Measurements from ENCODE around the gene NFS1. TPM values are rescaled to one million over a fixed set of nuclear protein-coding genes. Genes with fewer than 3 reads are reported as not detected.
"Not testable (repeated sequence)": the region's sequence is repeated elsewhere in the genome, so short reads cannot be mapped to it uniquely, and the experiment has no call there.

Gene NFS1
- total RNA-seq, 4 donors from 2014 or later = 25.3 to 63.3 (median 32.7) TPM

DNA sequence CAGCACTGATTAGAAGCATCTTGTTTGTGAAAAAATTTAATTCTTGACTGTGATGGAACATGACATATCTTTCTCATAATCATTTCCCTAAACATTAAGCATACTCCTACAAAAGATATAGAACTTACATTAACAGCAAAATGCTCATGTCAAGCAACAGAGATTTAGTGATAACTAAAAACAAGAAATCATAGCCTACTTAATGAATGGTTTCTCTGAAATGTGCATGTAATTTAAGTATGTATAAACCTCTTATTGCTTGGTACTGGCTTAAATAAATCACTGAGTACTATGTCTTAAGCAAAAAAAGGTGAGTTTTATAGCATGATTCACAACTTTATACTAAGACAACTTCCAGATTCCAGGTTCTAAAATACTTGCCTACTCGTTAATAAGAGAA lies 9.3 kb upstream of the NFS1 start:
- Histone ChIP-seq H3K4me3 (no peak overlapping the region), H3K27ac (replicated peaks in 1 of 4) (no peak overlapping the region), H3K9me3 (no peaks in the 10 kb centered on the region), H3K4me1 (peaks cover 16 to 42% (median 41%) of the 10 kb centered on the region in 4 donors), H3K36me3 (peaks cover 41 to 99% (median 86%) of the 10 kb centered on the region in 4 donors), H3K27me3 (no peaks in the 10 kb centered on the region)
- DNase-seq (ENCODE audit: extremely low spot score) = no peak
- intact Hi-C loops (cut with DNase I) = loop anchor here (10.0 kb wide), 1 partner anchor 176 kb away; no protein-coding TSS in a partner anchor
- 42% methylated on average over 1 of the region's 1 CpG for whole genome bisulfite sequencing
- TF ChIP-seq POLR2AphosphoS5 (IDR thresholded peaks at IDR 0.05) (no peak), CTCF (IDR thresholded peaks at IDR 0.05) (no peak), POLR2A (IDR thresholded peaks at IDR 0.05; ENCODE audit: low read depth) (no peak)

DNA sequence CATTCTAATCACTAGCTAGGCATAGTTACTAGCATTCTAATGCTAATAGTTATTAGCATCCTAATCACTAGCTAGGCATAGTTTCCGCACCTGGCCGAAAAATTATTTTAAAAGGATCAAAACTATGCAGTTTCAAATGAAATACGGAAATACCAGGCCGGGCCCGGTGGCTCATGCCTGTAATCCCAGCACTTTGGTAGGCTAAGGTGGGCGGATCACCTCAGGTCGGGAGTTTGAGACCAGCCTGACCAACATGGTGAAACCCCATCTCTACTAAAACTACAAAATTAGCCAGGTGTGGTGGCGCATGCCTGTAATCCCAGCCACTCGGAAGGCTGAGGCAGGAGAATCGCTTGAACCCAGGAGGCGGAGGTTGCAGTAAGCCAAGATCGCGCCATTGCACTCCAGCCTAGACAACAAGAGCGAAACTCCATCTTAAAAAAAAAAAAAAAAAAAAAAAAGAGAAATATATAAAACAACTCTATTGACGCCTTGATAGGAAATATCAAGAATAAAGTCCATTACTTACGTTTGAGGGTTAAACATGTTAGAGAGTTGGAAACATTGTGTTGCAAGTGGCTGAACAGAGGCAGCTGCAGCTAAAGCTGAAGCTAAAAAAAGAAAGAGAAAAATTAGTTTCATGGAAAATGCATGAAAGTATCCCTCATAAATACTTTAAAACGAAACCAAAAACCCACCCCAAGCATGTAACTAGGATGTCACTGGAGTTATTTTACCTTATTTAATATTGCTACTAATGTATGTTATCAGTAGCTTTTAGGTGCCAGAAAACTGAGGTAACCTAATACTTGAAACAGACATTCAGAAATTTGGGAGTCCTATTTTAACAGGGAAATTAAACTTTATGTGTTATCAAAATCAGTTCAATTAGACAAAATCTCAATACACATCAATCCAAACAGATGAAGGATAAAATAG lies 7.7 kb upstream of the NFS1 start:
- H3K27ac ChIP-seq (replicated peaks in 1 of 4); H3K27me3 ChIP-seq; H3K9me3 ChIP-seq; DNase-seq (ENCODE audit: extremely low spot score); H3K4me3 ChIP-seq: not testable (repeated sequence)
- peaks cover 13 to 42% (median 38%) of the 10 kb centered on the region in 4 donors for H3K4me1 ChIP-seq
- intact Hi-C loops (cut with DNase I) = loop anchor here (10.0 kb wide), 1 partner anchor 178 kb away; no protein-coding TSS in a partner anchor
- H3K36me3 ChIP-seq = peaks cover 41 to 99% (median 86%) of the 10 kb centered on the region in 4 donors
- 90% methylated on average over 17 of the region's 17 CpGs for WGBS

- peaks cover 6 to 40% (median 29%) of the 10 kb centered on the region in 4 donors for H3K4me1 ChIP-seq
- 81% methylated on average over 11 of the region's 11 CpGs for WGBS
- DNase-seq (ENCODE audit: extremely low spot score); H3K27ac ChIP-seq (replicated peaks in 1 of 4); H3K9me3 ChIP-seq; H3K4me3 ChIP-seq; H3K27me3 ChIP-seq: not testable (repeated sequence)
- H3K36me3 ChIP-seq = peaks cover 41 to 98% (median 86%) of the 10 kb centered on the region in 4 donors
- peak in 1 of 2 donors; percentile 8 for TF ChIP-seq POLR2AphosphoS5 (IDR thresholded peaks at IDR 0.05)
- intact Hi-C loops (cut with DNase I) = loop anchor here (10.0 kb wide), 1 partner anchor 179 kb away; no protein-coding TSS in a partner anchor
Measured at GRCh38 chr20:35705894-35706293, 6.7 kb upstream of the NFS1 start.

DNA sequence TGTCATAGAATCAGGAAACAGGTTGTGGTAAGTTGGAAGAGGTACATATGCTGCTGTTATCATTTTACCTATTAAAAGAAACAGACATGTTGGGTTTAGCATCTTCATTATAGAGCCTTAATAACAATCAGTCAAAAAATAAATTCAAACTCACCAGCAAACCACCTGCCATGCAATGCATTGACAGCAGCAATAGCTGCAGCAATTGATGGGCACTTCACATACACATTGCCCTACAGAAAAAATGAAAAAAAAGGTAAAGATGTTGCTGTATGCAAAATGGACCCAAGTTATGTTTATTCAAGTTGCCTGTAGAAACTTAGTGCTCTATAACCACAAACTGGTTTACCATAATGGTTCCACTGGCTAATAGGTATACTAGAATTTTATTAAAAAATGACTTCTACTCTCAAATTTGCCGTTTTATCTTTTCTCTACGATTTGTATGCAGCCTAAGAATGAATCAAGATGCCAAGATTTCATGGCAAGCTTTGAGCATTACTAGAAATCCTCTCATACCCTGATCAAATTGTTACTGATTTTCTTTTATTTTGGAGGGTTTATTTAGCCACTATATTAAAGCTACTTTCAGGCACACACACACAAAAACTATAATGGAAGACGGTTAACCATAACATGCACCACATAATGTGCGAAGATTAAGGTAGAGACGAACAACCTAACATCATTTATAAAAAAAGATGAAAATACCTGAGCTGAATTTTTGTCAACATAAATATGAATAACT lies 5.5 kb upstream of the NFS1 start:
- WGBS = 81% methylated on average over 5 of the region's 5 CpGs
- Histone ChIP-seq H3K27ac (replicated peaks in 1 of 4) (no peak overlapping the region), H3K27me3 (no peaks in the 10 kb centered on the region), H3K4me3 (no peak overlapping the region), H3K9me3 (no peaks in the 10 kb centered on the region), H3K4me1 (peaks cover 11 to 40% (median 27%) of the 10 kb centered on the region in 4 donors), H3K36me3 (peaks cover 41 to 89% (median 76%) of the 10 kb centered on the region in 4 donors)
- no peak for TF ChIP-seq EP300 (IDR thresholded peaks at IDR 0.05)
- no peak for TF ChIP-seq POLR2AphosphoS5 (IDR thresholded peaks at IDR 0.05)
- TF ChIP-seq CTCF (IDR thresholded peaks at IDR 0.05) = no peak
- no peak for TF ChIP-seq POLR2A (IDR thresholded peaks at IDR 0.05; ENCODE audit: low read depth)
- DNase-seq (ENCODE audit: extremely low spot score) = no peak
- intact Hi-C loops (cut with DNase I) = loop anchor here (10.0 kb wide), 1 partner anchor 180 kb away; no protein-coding TSS in a partner anchor

GRCh38 chr20:35702824-35703695 lies 3.9 kb upstream of the NFS1 start:
- TF ChIP-seq POLR2AphosphoS5 (IDR thresholded peaks at IDR 0.05) (no peak), POLR2A (IDR thresholded peaks at IDR 0.05; ENCODE audit: low read depth) (no peak), EP300 (IDR thresholded peaks at IDR 0.05) (no peak), CTCF (IDR thresholded peaks at IDR 0.05) (no peak)
- intact Hi-C loops (cut with DNase I) = loop anchor here (10.0 kb wide), 1 partner anchor 182 kb away; no protein-coding TSS in a partner anchor
- WGBS = 57% methylated on average over 4 of the region's 4 CpGs

More at GRCh38 chr20:35702824-35703695, 3.9 kb upstream of the NFS1 start:
- H3K36me3 ChIP-seq = peaks cover 41 to 73% (median 66%) of the 10 kb centered on the region in 4 donors
- peak overlapping the region in 2 of 4 donors; percentile 0 to 17 for H3K27ac ChIP-seq (replicated peaks in 1 of 4)
- no peak overlapping the region for H3K4me3 ChIP-seq
- H3K27me3 ChIP-seq = no peaks in the 10 kb centered on the region
- no peak for DNase-seq (ENCODE audit: extremely low spot score)
- H3K9me3 ChIP-seq = no peaks in the 10 kb centered on the region
- peaks cover 11 to 39% (median 22%) of the 10 kb centered on the region in 4 donors for H3K4me1 ChIP-seq

Data from esophagus muscularis mucosa (tissue), 4 donors.